ENCODE measurements around the gene CRP.
"Not testable (repeated sequence)": the region's sequence is repeated elsewhere in the genome, so short reads cannot be mapped to it uniquely, and the experiment has no call there.

The CRP gene

GRCh38 chr1:159714529-159714928 lies at the start of gene CRP:
TSS of gene CRP (minus strand) at chr1:159714589. CDS start at chr1:159714485, 104 bp downstream.
- DNase-seq = no peak

- no peak for DNase-seq
Measured at GRCh38 chr1:159763686-159764085, 49.3 kb upstream of the CRP start.

GRCh38 chr1:159756397-159756796 lies 42.0 kb upstream of the CRP start:
- no peak for DNase-seq

- no peak for DNase-seq
Measured at GRCh38 chr1:159755451-159756007, 41.1 kb upstream of the CRP start.

- no peak for DNase-seq
Measured at GRCh38 chr1:159753386-159753785, 39.0 kb upstream of the CRP start.

- no peak for DNase-seq
Measured at GRCh38 chr1:159752135-159752580, 37.8 kb upstream of the CRP start.

- DNase-seq = no peak
Measured at GRCh38 chr1:159751031-159751430, 36.6 kb upstream of the CRP start.

- DNase-seq = no peak
Measured at GRCh38 chr1:159750621-159751020, 36.2 kb upstream of the CRP start.

- DNase-seq = no peak
Measured at GRCh38 chr1:159749630-159750029, 35.2 kb upstream of the CRP start.

GRCh38 chr1:159748370-159748769 lies 34.0 kb upstream of the CRP start:
- DNase-seq = no peak

GRCh38 chr1:159746666-159747065 lies 32.3 kb upstream of the CRP start:
- no peak for DNase-seq

GRCh38 chr1:159743651-159744410 lies 29.4 kb upstream of the CRP start:
- no peak for DNase-seq

- no peak for DNase-seq
Measured at GRCh38 chr1:159737238-159737916, 23.0 kb upstream of the CRP start.

GRCh38 chr1:159723188-159723587 lies 8.8 kb upstream of the CRP start:
- not testable (repeated sequence) for DNase-seq

- DNase-seq = no peak
Measured at GRCh38 chr1:159719990-159720389, 5.6 kb upstream of the CRP start.

- DNase-seq = no peak
Measured at GRCh38 chr1:159715855-159716254, 1.5 kb upstream of the CRP start.

GRCh38 chr1:159712080-159712479 lies 2.3 kb downstream of the CRP start:
- no peak for DNase-seq

GRCh38 chr1:159707472-159708260 lies 6.7 kb downstream of the CRP start:
- DNase-seq = no peak

- no peak for DNase-seq
Measured at GRCh38 chr1:159705904-159706256, 8.5 kb downstream of the CRP start.

- no peak for DNase-seq
Measured at GRCh38 chr1:159705251-159705903, 9.0 kb downstream of the CRP start.

- DNase-seq = no peak
Measured at GRCh38 chr1:159704481-159704880, 9.9 kb downstream of the CRP start.

- no peak for DNase-seq
Measured at GRCh38 chr1:159700312-159700711, 14.1 kb downstream of the CRP start.

- no peak for DNase-seq
Measured at GRCh38 chr1:159699653-159700052, 14.7 kb downstream of the CRP start.
